ENCODE data around the gene EEPD1.

The EEPD1 gene

GRCh38 chr7:36300696-36301350, 147.8 kb downstream of the EEPD1 start:
- peak; percentile 28 for DNase-seq (ENCODE audit: low read depth)

- no peak for DNase-seq (ENCODE audit: low read depth)
Measured at GRCh38 chr7:36301914-36302771, 149.1 kb downstream of the EEPD1 start.

- DNase-seq (ENCODE audit: low read depth), result peak; percentile 90
Measured at GRCh38 chr7:36303202-36304098, 150.4 kb downstream of the EEPD1 start.

GRCh38 chr7:36304099-36304425, 151.0 kb downstream of the EEPD1 start:
- DNase-seq (ENCODE audit: low read depth), result no peak

GRCh38 chr7:36305226-36305625, 152.2 kb downstream of the EEPD1 start:
- no peak for DNase-seq (ENCODE audit: low read depth)

GRCh38 chr7:36305648-36306047, 152.6 kb downstream of the EEPD1 start:
- DNase-seq (ENCODE audit: low read depth), result no peak

GRCh38 chr7:36306222-36306621, 153.2 kb downstream of the EEPD1 start:
- no peak for DNase-seq (ENCODE audit: low read depth)

- no peak for DNase-seq (ENCODE audit: low read depth)
Measured at GRCh38 chr7:36306722-36307121, 153.7 kb downstream of the EEPD1 start.

GRCh38 chr7:36308031-36308430, 155.0 kb downstream of the EEPD1 start:
- DNase-seq (ENCODE audit: low read depth), result no peak

GRCh38 chr7:36309301-36309700, 156.2 kb downstream of the EEPD1 start:
- DNase-seq (ENCODE audit: low read depth), result no peak

- DNase-seq (ENCODE audit: low read depth), result no peak
Measured at GRCh38 chr7:36309716-36310115, 156.7 kb downstream of the EEPD1 start.

- DNase-seq (ENCODE audit: low read depth), result no peak
Measured at GRCh38 chr7:36310897-36311296, 157.8 kb downstream of the EEPD1 start.

- DNase-seq (ENCODE audit: low read depth), result no peak
Measured at GRCh38 chr7:36311539-36311938, 158.5 kb downstream of the EEPD1 start.

GRCh38 chr7:36312064-36312914, 159.2 kb downstream of the EEPD1 start:
- DNase-seq (ENCODE audit: low read depth), result no peak

- DNase-seq (ENCODE audit: low read depth), result no peak
Measured at GRCh38 chr7:36312915-36313334, 159.9 kb downstream of the EEPD1 start.

- DNase-seq (ENCODE audit: low read depth), result no peak
Measured at GRCh38 chr7:36313607-36314006, 160.6 kb downstream of the EEPD1 start.

- no peak for DNase-seq (ENCODE audit: low read depth)
Measured at GRCh38 chr7:36314491-36314890, 161.4 kb downstream of the EEPD1 start.

GRCh38 chr7:36315309-36315944, 162.4 kb downstream of the EEPD1 start:
- DNase-seq (ENCODE audit: low read depth), result peak; percentile 39

- no peak for DNase-seq (ENCODE audit: low read depth)
Measured at GRCh38 chr7:36316319-36316718, 163.3 kb downstream of the EEPD1 start.

GRCh38 chr7:36317276-36317675, 164.2 kb downstream of the EEPD1 start:
- DNase-seq (ENCODE audit: low read depth), result no peak

GRCh38 chr7:36318116-36318515, 165.1 kb downstream of the EEPD1 start:
- no peak for DNase-seq (ENCODE audit: low read depth)
